ENCODE data around the gene FIGNL2.

Gene FIGNL2

DNA sequence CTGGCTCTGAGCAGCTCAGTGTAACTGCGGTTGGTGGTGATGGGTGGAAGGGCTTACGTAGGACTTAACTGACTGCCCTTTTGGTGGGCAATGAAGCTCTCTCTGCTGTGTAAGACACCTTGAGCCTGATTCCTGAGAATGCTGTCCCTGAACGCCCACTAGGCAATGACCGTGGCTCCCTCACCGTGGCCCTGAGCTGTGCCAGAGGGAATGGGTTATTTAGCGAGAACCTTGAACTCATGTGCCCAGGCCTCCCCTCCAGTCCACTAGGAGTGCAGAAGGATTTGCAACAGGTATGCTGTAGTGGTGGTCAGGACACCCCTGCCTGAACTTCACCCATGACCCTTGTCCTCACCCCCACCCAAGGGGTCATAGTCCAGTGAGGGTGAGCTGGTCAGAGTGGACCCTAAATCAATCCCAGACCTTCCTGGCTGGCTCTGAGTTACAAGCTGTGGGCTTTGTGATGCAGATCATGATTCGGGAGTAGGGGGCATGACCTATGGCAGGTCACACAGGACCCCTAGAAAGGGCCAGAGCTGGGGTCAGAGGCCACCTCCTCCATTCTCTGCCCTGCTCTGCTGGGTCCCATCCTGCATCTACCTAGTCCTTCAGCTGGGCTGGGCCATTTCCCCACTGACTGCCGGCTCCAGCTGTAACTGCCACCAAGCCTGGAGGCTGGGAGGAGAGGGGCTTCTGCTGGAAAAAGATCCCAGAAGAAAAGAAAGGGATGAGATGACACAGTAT lies 24.9 kb upstream of the FIGNL2 start:
- DNase-seq, result no peak

DNA sequence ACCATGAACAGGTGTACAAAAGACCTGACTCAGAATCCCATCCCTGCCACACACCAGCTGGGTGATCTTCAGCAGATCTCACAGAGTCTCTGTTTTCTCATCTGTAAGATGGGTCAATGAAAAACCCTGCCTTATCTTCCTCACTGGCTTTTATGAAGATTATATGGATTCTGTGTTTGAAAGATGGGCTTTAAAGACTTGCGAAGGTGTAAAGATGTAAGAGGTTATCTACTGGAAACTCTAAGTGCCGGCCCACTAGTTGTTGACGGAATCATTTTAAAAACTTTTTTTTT lies 24.1 kb upstream of the FIGNL2 start:
- DNase-seq, result no peak

DNA sequence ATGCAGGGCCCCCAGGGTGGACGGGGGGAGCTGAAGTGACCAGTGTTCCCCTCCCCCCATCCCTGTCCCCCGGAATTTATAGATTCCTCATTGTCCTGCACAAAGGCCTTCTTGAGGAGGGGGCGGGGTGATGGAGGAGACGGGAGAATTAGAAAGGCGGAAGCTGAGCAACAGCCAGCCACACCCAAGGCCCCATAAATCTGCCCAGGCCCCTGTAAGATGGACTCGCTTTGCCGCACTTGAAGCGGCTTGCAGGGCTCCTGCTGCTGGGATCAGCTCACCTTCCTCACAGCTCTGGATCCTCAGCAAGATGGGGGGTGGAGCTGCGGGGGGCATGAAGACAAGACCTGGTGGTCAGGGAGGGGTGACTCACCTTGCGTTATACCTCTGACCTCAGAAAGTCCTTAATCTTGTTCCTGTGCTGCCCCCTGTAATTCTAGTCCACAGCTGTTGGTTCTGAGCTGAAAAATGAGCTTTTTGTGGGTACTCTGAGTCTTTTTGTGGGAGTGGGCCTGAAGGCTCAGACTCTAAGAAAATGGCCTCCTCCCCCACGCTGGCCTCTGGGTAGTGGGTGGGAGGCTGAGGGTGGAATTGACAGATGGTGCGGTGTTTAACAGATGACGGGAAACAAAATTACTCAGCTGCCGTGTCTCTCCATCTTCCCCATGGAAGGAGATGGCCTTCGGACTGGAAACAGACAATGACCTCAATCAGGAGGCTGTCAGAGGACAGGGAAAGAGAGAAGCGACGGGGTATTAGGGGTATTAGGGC lies 23.6 kb upstream of the FIGNL2 start:
- DNase-seq, result no peak

DNA sequence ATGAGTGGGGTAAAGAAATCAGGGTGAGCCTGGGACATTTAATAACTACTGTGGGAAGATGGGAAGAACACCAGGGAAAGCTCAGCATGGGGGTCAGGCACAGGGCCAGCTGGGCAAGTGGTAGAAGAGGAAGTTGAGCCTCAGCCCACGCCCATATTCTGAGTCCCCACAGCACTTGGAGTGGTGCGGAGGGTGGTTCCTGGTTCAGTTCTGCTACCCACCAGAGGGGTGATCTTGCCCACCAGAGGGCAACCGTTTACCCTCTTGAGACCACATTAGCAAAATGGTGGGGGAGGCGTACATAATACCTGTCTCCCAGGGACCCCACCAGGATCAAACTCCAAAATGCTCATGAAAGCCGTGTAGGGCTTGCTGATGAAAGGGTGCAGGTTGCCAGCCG lies 22.6 kb upstream of the FIGNL2 start:
- no peak for DNase-seq

DNA sequence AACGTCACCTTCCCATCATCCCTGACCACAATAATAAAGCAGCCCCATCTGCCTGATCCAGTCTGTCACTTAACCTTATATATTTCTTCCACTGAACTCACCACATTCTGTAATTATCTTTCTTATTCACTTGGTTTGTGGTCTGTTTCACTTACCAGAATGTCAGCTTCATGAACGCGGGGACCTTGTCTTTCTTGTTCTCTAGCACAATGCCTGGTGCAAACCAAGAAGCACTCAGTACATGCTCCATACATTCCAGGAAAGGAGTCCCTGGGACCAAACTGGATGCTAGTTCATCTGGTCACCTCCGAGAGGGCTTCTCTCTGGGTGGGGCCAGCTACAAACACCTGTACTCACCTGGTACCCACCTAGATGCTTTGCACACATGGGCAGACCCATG lies 22.0 kb upstream of the FIGNL2 start:
- no peak for DNase-seq

DNA sequence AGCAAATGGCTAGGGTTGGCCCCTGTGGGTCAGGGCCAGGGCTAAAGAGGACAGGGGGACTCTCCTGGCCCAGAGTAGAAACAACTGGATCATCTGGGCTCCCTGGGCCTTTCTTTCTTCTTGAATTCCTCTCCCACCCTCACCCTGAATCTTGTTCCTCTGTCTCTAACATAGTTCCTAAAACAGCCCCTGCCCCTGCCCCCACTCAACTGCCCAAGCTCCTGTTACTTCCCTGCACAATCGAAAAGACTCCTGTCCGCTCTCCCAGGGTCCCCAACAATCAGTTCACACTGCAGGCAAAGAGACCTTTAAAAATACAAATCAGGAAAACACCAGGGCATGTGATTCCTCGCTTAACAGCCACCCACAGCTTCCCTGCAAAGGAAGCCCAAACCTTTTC lies 21.4 kb upstream of the FIGNL2 start:
- no peak for DNase-seq

DNA sequence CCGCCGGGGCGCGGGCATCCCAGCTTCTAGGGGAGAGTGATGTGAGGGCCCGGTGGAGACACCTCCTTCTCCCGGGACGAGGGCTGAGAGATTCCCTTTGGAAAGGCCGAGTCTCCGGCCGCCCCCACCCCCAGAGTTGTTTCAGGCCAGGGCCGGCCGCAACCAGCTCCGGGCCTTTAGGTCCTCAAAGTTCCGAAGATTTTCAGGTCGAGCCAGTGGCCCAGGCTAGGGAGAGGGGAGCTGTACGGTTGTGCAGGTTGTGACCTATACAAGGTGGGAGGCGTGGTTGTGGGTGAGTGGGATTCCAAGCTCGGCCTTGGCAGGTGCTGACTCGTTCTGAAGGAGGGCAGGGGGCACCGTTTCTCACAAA lies 21.0 kb upstream of the FIGNL2 start:
- no peak for DNase-seq

DNA sequence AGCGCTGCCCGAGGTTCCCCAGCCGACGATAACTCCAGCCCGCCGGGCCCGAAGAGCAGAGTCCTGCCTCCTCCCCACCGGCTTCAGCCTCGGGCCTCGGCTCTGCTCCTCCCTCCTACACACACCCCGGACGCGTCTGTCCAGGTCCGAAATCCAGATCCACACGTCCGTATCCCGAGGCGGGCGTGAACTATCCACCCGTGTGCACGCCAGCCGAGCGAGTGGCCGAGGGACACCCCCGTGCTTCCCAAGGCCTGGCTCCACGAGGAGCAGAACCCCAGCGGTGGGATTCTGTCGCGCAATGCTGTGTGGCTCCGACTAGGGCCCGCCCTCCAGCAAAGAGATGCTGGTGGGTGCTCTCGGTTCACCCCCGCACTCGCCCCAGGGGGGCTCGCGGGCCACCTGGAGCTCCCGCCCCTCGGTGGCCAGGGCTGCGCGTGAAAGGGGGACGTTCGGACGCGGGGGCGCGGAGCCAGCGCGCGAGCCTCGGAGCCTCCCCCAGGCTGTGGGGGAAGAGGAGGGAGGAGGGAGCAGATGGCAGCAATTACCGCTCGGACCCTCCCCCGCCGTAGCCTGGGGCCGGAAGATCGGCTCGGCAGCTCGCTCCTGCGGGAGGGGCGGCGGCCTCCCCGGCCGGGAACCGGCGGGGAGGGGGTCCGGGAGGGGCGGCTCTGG lies 20.4 kb upstream of the FIGNL2 start:
- DNase-seq, result no peak

DNA sequence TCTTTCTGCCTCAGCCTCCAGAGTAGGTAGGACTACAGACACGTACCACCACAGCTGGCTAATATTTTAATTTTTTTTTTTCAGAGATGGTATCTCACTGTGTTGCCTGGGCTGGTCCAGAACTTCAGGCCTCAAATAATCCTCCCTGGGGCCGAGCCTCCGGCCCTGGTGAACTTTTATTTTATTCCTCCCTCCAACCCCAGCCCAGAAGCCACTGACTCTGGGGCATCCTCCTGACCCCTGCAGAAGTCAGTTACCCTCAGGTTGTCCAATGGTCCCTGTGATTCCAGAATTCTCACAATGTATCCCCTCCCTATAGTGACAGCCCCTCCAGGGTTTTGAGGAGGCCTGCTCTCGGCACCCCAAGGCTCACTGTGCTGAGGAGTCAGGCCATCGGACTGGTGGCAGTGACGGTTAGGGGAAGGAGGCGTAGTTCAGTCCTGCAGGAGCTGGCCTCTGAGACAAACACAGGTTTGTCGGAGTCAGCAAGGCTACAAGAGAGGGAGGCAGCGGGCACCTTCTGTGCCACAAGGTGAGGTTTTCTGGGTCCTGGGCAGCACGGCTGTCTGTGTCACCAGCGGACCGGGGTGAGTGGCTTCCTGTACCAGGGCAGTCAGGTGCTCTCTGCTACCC lies 19.4 kb upstream of the FIGNL2 start:
- no peak for DNase-seq

DNA sequence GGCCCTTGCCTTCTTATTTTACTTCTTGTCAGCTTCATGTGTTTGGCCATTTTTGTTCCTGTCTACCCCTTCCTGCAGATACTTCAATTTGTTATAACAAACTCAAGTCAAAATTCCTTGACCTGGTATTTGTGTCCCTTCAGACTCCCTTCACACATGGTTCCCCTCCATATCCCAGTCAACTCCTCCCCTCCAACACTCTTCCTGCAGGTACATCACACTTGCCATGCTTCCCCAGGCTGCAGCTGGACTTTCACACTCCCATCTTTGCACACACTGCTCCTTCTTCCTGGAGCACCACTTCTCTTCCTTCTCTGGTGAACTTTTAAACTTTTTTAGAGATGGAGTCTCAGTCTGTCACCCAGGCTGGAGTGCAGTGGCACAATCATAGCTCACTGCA lies 18.9 kb upstream of the FIGNL2 start:
- no peak for DNase-seq

DNA sequence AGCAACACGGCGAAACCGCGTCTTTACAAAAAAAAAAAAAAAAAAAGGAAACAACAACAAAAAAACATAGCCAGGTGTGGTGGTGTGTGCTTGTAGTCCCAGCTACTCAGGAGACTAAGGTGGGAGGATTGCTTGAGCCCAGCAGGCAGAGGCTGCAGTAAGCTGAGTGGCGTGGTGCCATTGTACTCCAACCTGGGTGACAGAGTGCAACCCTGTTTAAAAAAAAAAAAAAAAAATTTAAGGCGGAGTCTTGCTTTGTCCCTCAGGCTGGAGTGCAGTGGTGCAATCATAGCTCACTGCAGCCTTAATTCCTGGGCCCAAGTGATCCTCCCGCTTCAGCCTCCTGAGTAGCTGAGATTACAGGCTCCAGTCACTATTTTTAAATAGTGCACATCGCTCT lies 18.2 kb upstream of the FIGNL2 start:
- DNase-seq, result no peak

DNA sequence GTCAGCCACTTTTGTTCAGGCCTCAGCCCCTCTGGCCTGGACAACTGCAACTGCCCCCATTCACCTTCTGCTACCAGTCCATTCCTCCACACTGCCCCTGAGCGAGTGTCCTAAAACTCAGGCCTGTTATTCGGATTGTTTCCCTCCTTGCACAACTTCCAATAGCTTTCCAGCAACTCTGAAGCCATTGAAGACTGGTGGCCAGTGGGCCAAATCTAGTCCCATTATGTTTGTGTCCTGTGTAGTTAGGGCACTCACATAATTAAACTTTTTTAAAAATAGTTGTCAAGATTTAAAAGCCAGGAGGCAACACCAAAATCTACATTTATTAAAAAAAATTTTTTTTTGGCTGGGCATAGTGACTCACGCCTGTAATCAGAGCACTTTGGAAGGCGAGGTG lies 17.8 kb upstream of the FIGNL2 start:
- DNase-seq, result no peak

DNA sequence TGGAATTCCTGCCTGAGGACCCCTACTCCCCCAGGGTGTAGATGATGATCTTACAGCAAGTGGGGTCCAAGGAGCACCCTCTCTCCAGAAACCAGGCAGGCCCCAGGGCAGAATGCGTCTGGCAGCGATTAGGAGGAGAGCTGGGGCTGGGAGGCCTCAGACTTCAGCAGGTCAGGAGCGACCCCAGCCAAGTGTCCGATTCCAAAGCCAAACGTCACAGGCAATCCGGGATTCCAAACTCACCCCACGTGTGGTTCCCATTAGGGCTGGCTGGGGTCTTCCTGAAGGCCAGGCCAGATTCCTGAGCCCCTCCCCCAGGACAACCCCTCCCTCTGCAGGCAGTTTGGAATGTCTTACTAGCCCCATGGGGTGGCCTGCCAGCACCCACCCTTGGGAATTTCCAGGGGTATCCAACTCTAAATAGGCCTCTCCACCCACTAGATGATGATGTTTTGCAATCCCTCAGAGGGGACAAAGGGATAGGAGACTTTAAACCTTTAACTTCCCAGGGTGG lies 17.3 kb upstream of the FIGNL2 start:
- no peak for DNase-seq

DNA sequence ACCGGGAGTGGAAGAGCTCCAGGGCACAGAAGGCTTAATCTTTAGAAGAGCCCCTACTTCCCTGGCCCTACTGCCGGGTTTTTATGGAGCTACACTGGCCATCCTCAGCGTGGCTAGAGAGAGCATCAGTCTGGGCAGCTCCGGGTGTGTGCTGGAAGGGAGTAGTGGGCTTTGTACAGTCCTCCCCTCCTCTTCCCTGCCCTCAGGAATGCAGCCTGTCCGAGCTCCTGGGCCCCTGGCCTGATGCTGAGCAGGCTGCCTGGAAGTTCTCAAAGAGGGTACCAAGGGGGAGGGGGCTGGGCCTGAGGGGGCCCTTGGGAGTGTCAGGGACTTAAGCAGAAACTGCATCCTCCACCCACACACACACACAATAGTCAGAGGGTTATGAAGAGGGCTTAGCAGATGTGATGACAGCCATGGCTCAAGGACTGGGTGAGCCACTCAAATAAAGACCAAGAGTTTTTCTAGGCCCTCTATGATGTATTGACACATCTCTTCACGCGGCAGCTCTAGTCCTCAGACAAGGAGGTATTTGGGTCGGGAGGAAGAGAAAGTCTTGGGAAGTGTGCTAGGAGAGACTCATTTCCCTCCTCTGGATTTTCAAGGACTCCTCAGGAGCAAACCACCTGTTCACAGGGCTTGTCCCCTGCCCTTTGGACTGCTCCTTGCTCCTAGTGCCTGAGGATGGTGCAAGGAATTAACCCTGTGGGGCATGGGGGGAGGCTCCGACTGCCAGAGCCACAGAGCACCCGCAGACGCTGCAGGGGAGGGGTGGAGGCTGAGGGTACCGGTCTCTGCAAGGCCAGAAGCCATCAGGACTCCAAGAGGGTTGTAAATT lies 16.5 kb upstream of the FIGNL2 start:
- DNase-seq, result no peak

DNA sequence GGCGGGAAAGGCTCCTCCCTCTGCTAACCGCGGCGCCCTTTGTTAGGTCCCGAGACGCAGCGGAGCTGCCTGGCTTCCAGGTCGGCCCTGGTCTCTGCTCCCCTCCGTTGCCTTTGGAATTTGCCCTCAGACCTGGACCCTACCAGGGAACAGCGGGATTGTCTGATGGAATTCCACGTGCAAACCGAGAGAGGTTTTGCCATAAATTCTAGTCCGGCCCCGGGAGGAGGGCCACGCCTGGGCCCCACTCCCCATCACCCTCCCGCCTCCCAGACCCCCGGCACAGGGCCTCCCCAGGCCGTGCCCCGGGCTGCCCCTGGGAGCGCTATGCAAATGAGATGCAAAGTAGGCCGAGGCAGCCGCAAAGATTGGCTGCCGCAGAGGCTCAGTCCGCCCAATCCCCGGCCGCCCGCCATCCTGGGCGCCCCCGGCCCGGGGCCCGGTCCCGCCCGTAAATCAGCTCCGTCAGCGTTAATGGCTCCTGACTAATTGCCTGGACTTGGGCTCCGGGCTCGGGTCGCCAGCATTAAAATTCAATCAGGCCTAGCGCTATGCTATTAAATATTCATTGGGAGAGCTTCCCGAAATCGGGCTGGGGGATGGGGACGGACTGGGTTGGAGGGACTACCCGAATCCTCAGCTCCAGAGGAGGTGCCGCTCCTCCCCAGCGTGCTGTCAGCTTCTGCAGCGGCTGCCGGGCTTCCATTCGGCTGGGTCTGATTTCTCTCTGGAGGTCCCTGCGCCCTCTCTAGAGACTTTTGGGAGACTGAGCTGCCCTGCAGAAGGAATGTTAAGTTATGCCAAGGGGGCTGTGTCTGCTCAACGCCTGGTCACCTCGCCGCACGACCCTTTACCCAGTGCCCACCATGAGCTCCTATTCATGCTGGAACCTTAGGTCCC lies 15.7 kb upstream of the FIGNL2 start:
- no peak for DNase-seq

DNA sequence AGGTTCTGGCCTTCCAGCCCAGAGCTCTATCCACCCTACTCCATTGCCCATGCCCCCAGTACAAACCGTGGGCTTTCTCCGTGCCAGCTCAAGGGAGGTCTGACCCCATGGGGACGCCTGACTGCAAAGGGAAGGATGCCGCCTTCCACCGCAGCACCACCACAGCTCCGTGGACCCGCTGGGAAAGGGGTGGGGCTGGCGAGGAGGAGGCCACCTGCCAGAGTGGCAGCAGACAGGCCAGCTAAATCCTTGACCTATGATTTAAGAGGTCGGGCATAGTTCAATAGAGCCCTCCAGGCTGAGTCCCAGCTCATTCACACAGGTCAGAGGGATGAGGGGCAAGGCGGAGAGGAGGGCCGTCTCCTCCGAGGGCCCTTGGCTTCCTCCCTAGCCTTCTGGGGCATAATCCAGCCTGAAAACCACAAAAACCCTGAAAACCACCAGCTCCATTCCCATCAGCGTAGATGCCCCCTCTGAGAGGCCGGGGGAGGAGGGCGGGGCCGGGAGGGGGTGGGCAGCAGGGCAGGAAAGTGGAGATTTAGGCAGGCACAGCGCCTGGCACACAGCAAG lies 14.9 kb upstream of the FIGNL2 start:
- no peak for DNase-seq

DNA sequence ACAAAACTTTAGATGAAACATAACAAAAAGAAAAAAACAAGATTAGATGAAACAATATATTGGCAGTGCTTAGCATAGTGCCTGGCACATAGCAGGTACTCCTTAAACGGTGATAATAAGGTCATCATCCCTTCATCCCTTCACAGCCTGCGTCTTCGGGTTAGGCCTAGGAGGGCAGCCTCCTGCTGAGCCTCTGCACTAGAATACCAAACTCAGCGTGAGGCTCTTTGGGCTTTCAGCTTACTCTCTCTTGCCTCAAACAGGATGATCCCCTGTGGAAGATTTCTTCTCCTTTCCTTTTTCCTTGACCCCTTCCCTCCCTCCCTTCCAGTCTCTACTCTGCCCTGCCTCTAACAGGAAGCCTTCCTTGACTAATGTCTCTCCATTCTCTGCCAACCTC lies 14.4 kb upstream of the FIGNL2 start:
- DNase-seq, result no peak

DNA sequence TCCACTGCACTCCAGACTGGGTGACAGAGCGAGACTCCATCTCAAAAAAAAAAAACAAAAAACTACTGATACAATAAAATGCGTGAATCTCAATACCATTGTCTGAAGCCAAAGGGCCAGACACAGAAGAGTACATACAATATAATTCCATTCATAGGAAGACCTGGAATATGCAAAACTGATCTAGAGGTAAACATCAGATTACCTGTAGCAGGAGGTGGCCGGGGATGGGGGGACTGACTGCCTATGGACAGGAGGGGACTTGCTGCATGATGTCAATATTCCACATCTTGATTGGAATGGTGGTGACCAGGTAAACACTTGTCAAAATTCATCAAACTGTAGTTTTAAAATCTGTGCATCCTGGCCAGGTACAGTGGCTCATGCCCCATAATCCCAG lies 12.5 kb upstream of the FIGNL2 start:
- DNase-seq, result no peak

DNA sequence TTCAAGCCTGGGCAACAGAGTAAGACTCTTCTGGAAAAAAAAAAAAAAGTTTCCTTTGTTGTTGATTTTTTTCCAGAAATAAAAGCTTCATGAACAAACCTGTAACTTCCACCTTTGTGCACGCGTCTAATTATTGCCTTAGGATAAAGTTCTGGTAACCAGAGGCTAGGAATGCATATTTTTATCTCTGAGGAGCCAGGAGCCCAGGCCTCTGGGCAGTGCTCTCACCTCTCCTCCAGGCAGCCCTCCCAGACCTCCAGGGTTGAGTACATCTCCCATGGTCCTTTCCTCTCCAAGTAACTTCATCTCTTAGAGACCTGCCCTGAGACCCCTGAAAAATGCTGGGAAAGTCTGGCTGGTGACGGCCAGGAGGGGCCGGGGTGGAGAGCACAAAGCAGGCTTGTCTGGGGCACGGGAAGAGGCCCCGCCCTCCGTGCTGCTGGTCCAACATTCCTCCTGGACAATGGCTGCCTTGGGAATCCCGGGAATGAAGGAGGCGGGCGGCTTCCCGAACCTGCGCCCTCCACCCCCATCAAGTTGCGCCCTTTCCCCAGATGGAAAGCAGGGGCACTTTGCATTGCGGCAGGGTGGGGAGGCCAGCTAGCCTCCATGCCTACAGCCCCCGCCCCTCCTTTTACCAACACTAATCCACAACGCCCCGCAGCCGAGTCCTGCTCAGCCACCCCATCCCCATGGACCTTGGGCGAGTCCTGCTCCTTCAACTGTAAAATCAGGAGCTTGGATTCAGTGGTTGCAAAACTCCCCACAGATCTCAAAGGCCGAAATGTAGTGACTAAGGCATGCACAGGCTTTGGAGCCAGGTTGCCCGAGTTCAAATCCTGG lies 7.3 kb upstream of the FIGNL2 start:
- DNase-seq, result no peak

DNA sequence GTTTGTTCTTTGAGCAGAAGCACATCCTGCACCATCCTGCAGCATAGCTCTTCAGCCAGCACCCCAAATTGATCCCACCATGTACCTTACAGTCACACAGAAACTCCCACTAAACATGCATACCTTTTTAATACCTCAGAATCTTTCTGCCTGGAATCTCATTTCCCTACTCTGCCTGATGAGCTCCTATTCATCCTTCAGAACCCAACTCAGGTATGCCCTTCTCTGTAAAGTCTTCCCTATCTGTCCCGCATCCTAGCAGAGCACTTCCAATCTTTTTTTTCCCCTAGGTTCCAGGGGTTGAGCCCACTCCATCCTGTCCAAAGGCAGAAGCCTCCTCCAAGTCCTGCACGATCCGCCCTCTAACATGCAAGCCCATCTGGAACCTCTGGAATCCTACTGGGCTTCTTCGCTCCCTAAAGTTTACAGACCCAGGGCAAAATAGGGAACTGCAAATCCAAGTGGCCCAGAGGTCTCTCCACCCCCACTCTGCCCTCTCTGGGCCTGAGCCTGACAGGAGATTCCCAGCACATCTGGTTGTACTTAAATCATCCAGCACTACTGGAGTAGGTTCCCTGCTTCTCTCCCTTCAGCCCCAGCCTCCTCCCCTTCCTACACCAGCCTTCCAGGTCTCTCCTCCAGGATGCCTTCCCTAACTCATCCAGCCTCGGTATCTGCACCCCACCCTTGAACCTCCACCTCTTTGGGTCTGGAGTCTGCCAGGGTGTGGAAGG lies 4.1 kb upstream of the FIGNL2 start:
- DNase-seq, result no peak
